GM18907 (cell line): Measurements from ENCODE around the gene SLC25A27.
A peak's percentile ranks its signal among the peaks of the same experiment; 100 is the strongest.
"Not testable (repeated sequence)": the region's sequence is repeated elsewhere in the genome, so short reads cannot be mapped to it uniquely, and the experiment has no call there.

ENCODE experiments used
- ATAC-seq: cut with Tn5 transposase; IDR thresholded peaks from one replicate; pipeline ENCODE4 v1.9.1; 2021; ENCODE audit warnings: mild to moderate bottlenecking, moderate library complexity; ENCODE audit not compliant: unreplicated experiment

Gene SLC25A27

GRCh38 chr6:46652603-46653438 lies at the start of gene SLC25A27, which contains the start of gene CYP39A1:
Gene SLC25A27, plus strand, starts transcription at chr6:46652975. Its CDS starts 218 bp downstream, at chr6:46653193.
Gene CYP39A1, minus strand, starts transcription at chr6:46652818. Its CDS starts 236 bp downstream, at chr6:46652582.
- ATAC-seq: peak; percentile 100

GRCh38 chr6:46605091-46605797 lies 47.5 kb upstream of the SLC25A27 start:
- ATAC-seq: peak; percentile 90

DNA sequence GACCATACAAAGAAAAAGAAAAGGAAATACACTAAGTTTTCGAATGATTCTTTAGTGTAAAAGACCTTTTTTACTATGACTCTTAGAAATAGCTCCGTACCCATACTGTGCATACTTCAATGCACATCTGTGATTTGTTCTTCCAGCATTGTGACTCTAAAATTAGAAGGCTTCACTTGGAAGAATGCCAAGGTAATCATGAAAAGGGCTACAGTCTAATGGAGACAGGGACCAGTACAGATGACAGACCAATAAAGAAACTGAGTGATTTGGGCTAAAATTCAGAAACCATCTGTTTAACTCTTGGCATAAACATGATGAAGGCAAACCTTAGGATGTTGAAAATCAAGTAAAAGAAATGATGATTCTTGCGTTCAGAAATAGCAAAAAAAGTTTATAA lies 46.4 kb upstream of the SLC25A27 start:
- ATAC-seq: no peak

DNA sequence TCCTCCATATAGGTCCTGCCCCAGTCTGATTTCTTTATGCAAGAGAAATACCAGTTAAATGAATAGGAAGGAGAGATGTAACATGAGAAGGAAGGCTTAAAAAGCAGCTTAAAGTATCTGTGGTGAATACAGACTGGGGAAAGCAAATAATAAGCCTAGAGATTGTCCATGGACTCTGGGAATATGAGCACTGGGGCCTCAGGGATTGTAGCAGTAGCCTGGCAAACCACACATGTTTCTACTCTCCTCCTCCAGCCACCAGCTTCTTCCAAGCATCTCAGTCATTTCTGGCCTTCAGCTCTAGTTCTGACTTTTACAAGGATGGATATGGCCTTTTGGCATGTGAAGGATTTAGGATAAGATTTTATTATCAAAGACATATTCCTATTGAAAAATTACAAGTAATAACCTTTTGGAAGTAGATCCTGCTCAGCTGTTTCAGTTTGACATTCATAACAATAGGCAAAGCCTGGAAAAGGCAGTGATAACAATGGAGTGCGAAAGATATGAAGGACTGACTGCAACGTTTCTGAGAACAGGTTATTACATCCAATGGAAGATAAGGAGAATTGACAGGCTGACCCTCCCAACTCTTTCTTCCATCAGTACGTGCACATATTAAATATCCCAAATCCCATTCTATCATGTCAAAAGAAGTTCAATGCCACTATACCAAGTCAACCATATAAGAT lies 41.8 kb upstream of the SLC25A27 start:
- no peak for ATAC-seq

- ATAC-seq: no peak
These were observed 40.1 kb upstream of the SLC25A27 start for GRCh38 chr6:46612645-46613044.

- no peak for ATAC-seq
These were observed 34.0 kb upstream of the SLC25A27 start for GRCh38 chr6:46618726-46619125.

DNA sequence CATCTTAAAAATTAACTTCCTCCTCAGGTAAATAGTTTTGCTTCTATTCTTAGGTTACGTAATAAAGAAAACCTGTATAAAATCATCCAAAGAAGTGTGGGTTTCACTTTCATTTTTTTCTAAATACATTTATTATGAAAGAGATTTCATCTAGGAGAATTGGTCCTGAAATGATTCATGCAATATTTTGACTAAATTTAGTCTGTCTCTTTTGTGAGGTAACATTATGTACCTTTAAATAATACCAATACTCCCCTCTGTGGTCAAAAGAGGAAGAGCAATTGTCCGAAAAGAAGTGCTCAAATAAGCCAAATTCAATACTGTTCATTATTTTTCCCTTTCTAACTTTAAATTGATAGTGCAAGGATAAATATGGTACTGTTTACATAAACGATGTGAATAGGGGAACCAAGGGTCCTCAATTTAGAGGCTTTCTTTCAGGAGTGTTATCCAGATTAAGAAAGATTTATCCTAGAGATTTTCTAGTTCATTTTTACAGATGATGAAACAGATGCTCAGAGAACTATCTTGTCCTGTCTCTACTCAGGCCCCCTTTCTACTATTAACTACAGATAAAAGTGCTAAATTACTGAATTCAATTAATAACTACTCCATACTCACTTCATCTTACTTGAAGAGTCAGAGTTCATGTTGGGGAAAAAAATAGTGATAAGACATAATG lies 26.4 kb upstream of the SLC25A27 start:
- ATAC-seq: peak; percentile 66

GRCh38 chr6:46626976-46627375 lies 25.8 kb upstream of the SLC25A27 start:
- ATAC-seq: no peak

DNA sequence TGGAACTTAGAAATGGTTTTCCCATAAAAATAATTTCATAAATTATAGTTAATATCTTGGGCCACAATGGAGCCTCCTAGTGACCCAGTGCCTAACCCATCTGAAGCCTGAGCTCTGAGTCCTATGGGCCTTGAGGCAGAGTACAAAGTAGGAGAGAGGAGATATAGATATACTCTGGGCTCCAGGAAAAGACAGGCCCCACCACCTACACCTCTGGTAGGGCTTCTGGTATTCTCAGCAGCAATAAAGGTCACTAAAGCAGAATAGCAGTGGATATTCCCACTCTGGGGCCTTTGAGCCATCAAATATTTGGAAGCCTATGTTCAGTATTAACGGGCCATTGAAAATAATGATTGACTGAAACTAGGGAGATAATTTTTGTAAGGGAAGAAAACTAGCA lies 24.3 kb upstream of the SLC25A27 start:
- ATAC-seq: no peak

DNA sequence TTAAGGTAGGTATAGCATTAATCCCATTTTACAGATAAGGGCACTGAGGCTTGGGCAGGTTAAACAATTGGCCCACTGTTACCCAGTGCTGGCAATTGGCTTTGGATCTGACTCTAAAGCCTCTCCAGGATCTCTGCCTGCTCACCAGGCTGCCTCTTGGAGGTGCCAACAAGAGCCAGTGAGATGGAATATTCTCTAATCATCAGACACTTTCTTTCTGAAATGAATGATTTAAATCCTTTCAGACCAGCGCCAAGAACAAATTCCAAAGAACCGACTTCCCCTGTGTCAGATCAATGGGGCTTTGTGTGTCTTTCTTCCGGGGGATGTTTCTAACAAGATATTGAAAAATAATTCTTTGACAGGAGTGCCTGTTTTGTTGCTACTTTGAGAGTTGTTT lies 23.8 kb upstream of the SLC25A27 start:
- ATAC-seq: no peak

DNA sequence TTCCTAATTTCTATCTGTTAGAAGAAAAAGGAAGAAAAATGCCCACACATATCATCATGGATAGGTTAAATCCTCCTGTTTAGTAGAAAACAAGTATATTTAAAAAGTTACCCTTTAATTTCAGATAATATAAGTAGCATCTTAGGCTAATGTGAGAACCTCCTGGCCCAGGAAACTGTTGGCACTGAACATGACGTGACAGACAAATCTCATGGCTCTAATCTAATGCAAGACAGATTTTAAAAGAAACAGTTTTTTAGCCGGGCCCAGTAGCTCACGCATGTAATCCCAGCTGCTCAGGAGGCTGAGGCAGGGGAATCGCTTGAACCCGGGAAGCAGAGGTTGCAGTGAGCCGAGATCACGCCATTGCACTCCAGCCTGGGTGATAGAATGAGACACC lies 23.1 kb upstream of the SLC25A27 start:
- ATAC-seq: no peak

GRCh38 chr6:46632053-46632452 lies 20.7 kb upstream of the SLC25A27 start:
- ATAC-seq: no peak

GRCh38 chr6:46635462-46635861 lies 17.3 kb upstream of the SLC25A27 start:
- no peak for ATAC-seq

DNA sequence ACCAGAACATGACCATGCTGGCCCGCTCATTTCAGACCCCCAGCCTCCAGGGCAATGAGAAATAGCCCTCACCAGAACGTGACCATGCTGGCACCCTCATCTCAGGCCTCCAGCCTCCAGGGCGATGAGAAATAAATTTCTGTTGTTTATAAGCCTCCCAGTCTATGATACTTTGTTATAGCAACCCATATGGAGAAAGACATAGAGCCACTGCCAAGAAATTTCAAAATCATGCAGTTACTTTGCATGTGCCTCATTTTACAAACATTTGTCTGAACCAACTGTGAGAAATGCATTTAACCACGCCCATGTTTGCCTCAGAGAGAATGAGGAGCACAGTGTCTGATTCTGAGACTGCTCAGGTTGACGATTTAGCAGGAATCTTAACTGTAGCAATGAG lies 15.6 kb upstream of the SLC25A27 start:
- no peak for ATAC-seq

- no peak for ATAC-seq
These were observed 14.8 kb upstream of the SLC25A27 start for GRCh38 chr6:46637933-46638332.

DNA sequence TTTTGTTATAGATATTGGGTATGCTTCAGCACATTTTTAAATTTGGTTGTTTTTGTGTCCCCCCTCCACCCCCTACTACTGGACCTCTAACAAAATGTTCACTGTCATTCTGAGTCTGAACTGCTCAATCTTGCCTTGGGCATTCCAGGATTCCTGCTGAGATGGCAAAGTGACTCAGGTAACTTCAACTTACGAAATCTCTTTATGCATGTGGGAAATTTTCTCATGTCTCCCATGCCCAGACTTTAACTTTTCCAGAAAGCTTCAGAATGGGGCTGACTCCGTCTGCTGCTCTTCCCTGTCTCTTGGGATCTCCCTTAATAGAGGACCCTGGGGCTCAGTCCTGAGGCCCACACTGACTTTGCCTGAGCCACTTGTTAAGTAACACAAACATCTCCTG lies 14.1 kb upstream of the SLC25A27 start:
- no peak for ATAC-seq

- no peak for ATAC-seq
These were observed 9.6 kb upstream of the SLC25A27 start for GRCh38 chr6:46642928-46643751.

DNA sequence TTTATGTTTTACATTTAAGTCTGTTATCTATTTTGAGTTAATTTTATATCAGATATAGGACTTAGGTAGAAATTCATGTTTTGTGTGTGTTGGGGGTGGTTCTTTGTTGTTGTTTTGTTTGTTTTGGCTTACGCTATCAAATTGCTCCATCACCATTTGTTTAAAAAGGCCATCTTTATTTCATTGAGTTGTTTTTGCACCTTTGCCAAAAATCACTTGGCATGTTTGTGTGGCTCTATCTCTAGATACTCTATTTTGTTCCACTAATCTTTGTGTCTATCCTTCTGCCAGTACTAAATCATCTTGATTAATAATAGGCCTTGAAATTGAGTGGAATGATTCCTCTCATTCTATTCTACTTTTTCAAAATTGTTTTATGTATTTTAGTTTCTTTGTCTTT lies 7.5 kb upstream of the SLC25A27 start:
- no peak for ATAC-seq

GRCh38 chr6:46648108-46648507 lies 4.7 kb upstream of the SLC25A27 start:
- ATAC-seq: not testable (repeated sequence)

GRCh38 chr6:46648869-46649492 lies 3.8 kb upstream of the SLC25A27 start:
- ATAC-seq: no peak
